ENCODE measurements around the gene SPDYE6.
"Not testable (repeated sequence)": the region's sequence is repeated elsewhere in the genome, so short reads cannot be mapped to it uniquely, and the experiment has no call there.

The SPDYE6 gene

GRCh38 chr7:102356344-102356743, at the start of gene SPDYE6:
Gene SPDYE6, minus strand, starts transcription at chr7:102356444. Its CDS starts 421 bp downstream, at chr7:102356023.
- DNase-seq (ENCODE audit: low read depth) = not testable (repeated sequence)

GRCh38 chr7:102404862-102405188, 48.6 kb upstream of the SPDYE6 start:
- DNase-seq (ENCODE audit: low read depth) = not testable (repeated sequence)

- DNase-seq (ENCODE audit: low read depth) = no peak
Measured at GRCh38 chr7:102404005-102404861, 48.0 kb upstream of the SPDYE6 start.

GRCh38 chr7:102403563-102403962, 47.3 kb upstream of the SPDYE6 start:
- no peak for DNase-seq (ENCODE audit: low read depth)

GRCh38 chr7:102400360-102400759, 44.1 kb upstream of the SPDYE6 start:
- no peak for DNase-seq (ENCODE audit: low read depth)

GRCh38 chr7:102398543-102398942, 42.3 kb upstream of the SPDYE6 start:
- no peak for DNase-seq (ENCODE audit: low read depth)

GRCh38 chr7:102396710-102397019, 40.4 kb upstream of the SPDYE6 start:
- DNase-seq (ENCODE audit: low read depth) = no peak

- DNase-seq (ENCODE audit: low read depth) = peak; percentile 78
Measured at GRCh38 chr7:102395873-102396709, 39.8 kb upstream of the SPDYE6 start, which contains the start of gene PRKRIP1. Gene PRKRIP1, plus strand, starts transcription at chr7:102396363. Its CDS starts 49 bp downstream, at chr7:102396412.

- no peak for DNase-seq (ENCODE audit: low read depth)
Measured at GRCh38 chr7:102395592-102395872, 39.3 kb upstream of the SPDYE6 start.

GRCh38 chr7:102393467-102393866, 37.2 kb upstream of the SPDYE6 start:
- DNase-seq (ENCODE audit: low read depth) = no peak

GRCh38 chr7:102392330-102392729, 36.1 kb upstream of the SPDYE6 start:
- DNase-seq (ENCODE audit: low read depth) = no peak

- no peak for DNase-seq (ENCODE audit: low read depth)
Measured at GRCh38 chr7:102390697-102391484, 34.6 kb upstream of the SPDYE6 start.

GRCh38 chr7:102389810-102390209, 33.6 kb upstream of the SPDYE6 start:
- DNase-seq (ENCODE audit: low read depth) = no peak

- DNase-seq (ENCODE audit: low read depth) = no peak
Measured at GRCh38 chr7:102387064-102387463, 30.8 kb upstream of the SPDYE6 start.

- DNase-seq (ENCODE audit: low read depth) = not testable (repeated sequence)
Measured at GRCh38 chr7:102381696-102382425, 25.6 kb upstream of the SPDYE6 start.

GRCh38 chr7:102380837-102381236, 24.6 kb upstream of the SPDYE6 start:
- not testable (repeated sequence) for DNase-seq (ENCODE audit: low read depth)

- no peak for DNase-seq (ENCODE audit: low read depth)
Measured at GRCh38 chr7:102376964-102377466, 20.8 kb upstream of the SPDYE6 start.

- DNase-seq (ENCODE audit: low read depth) = not testable (repeated sequence)
Measured at GRCh38 chr7:102372796-102373195, 16.6 kb upstream of the SPDYE6 start.

- not testable (repeated sequence) for DNase-seq (ENCODE audit: low read depth)
Measured at GRCh38 chr7:102370038-102370437, 13.8 kb upstream of the SPDYE6 start.

GRCh38 chr7:102365390-102365789, 9.1 kb upstream of the SPDYE6 start:
- DNase-seq (ENCODE audit: low read depth) = not testable (repeated sequence)

- not testable (repeated sequence) for DNase-seq (ENCODE audit: low read depth)
Measured at GRCh38 chr7:102364394-102364886, 8.2 kb upstream of the SPDYE6 start.
